Esophagus muscularis mucosa (tissue), 4 donors: ENCODE results near the gene ZNF275.

Experiments used
- CTCF ChIP-seq, 3 experiments: fragments of 200-600 bp in 2 of 3; fragments of 450-650 bp in 1 of 3; sonication (generic) in 2 of 3; IDR thresholded peaks; one replicate each; pipeline ENCODE4 v1.5.1; 2017 to 2019; ENCODE audit warnings: antibody characterized with exemption in 3 of 3, mild to moderate bottlenecking in 2 of 3, moderate library complexity in 1 of 3
- EP300 ChIP-seq: sonication (generic); formaldehyde crosslinking; IDR thresholded peaks from one replicate; pipeline ENCODE4 v1.6.1; 2017; ENCODE audit warnings: antibody characterized with exemption
- POLR2A ChIP-seq: fragments of 450-650 bp; IDR thresholded peaks from one replicate; pipeline ENCODE4 v1.6.1; 2017; ENCODE audit warnings: antibody characterized with exemption, moderate library complexity, mild to moderate bottlenecking, low read depth
- POLR2AphosphoS5 ChIP-seq, 2 donors: sonication (generic); formaldehyde crosslinking; IDR thresholded peaks; one replicate each; pipeline ENCODE4 v1.6.1; 2017; ENCODE audit warnings: antibody characterized with exemption in 2 of 2

- TF ChIP-seq CTCF (IDR thresholded peaks at IDR 0.05), result no peak
- TF ChIP-seq POLR2A, result no peak
- no peak for TF ChIP-seq EP300
- TF ChIP-seq POLR2AphosphoS5 (IDR thresholded peaks at IDR 0.05), result no peak
Observed at GRCh38 chrX:153381684-153382532, 48.0 kb downstream of the ZNF275 start.
